HCT116 (cell line): Measurements from ENCODE around the gene SLFN12L.

ENCODE experiments used
- CTCF ChIP-seq, 3 experiments: fragments of 200-600 bp in 1 of 3; sonication (generic) in 1 of 3; IDR thresholded peaks in 2 of 3; conservative IDR thresholded peaks in 1 of 3; 2 replicates each; pipeline ENCODE4 v1.5.1; 2012 to 2017; ENCODE audit warnings: low read depth in 2 of 3, low read length in 2 of 3, antibody characterized with exemption in 1 of 3, borderline replicate concordance in 1 of 3, control low read depth in 1 of 3, mild to moderate bottlenecking in 1 of 3, mixed read lengths in 1 of 3, mixed run types in 1 of 3, moderate library complexity in 1 of 3; ENCODE audit not compliant: insufficient read depth in 1 of 3
- EZH2phosphoT487 ChIP-seq: fragments of 200-600 bp; IDR thresholded peaks from 2 replicates; pipeline ENCODE4 v1.6.1; 2018; ENCODE audit warnings: antibody characterized with exemption, borderline replicate concordance
- JUND ChIP-seq: IDR thresholded peaks from 2 replicates; pipeline ENCODE4 v1.6.1; 2012
- POLR2A ChIP-seq: IDR thresholded peaks from 2 replicates; pipeline ENCODE4 v1.7.0; 2011; ENCODE audit warnings: borderline replicate concordance; ENCODE audit not compliant: insufficient read depth, insufficient read length; ENCODE audit errors: extremely low read depth
- POLR2AphosphoS5 ChIP-seq: IDR thresholded peaks from 2 replicates; pipeline ENCODE4 v1.6.1; 2011; ENCODE audit warnings: mild to moderate bottlenecking, low read depth, low read length, moderate library complexity

DNA sequence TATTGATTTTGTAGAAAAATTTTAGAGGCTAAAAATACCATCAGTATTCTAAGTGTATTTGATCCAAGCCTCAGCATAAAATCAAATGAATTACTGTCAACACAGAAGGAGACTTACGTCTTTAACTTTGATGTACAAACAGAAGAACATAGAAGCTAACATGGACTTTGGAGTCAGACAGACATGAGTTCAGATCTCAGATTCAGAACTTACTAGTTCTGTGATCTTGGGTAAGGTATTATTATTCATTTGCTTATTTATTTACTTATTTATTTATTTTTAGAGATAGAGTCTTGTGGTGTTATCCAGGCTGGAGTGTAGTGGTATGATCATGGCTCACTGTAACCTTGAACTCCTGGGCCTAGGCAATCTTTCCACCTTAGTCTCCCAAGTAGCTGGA, 4.0 kb upstream of the SLFN12L start:
- TF ChIP-seq CTCF (IDR thresholded peaks at IDR 0.05 in 2 of 3, conservative IDR thresholded peaks at IDR 0.05 in 1 of 3; ENCODE audit: borderline replicate concordance in 1 of 3, insufficient read depth in 1 of 3, low read depth in 2 of 3, low read length in 2 of 3): no peak
- TF ChIP-seq POLR2A: no peak
- no peak for TF ChIP-seq EZH2phosphoT487
- no peak for TF ChIP-seq JUND
- no peak for TF ChIP-seq POLR2AphosphoS5
